ENCODE data around the gene TARDBP. TPM values are rescaled to one million over a fixed set of nuclear protein-coding genes. Genes with fewer than 3 reads are reported as not detected.
"Not testable (repeated sequence)": the region's sequence is repeated elsewhere in the genome, so short reads cannot be mapped to it uniquely, and the experiment has no call there.

The TARDBP gene
- total RNA-seq, 1 experiment from 2014 or later = 207 TPM

GRCh38 chr1:11039351-11040104, 27.1 kb downstream of the TARDBP start:
- no peaks in the 10 kb centered on the region for H3K9me3 Mint-ChIP-seq
- no peak for TF ChIP-seq CTCF (conservative IDR thresholded peaks at IDR 0.05)
- Histone ChIP-seq H3K56ac (ENCODE audit: insufficient read length, low read depth, low read length) (no peak overlapping the region), H4K8ac (replicated peaks; ENCODE audit: insufficient read length, low read depth, low read length) (no peak overlapping the region), H3K23me2 (ENCODE audit: insufficient read length, low read depth, low read length, poor library complexity, severe bottlenecking) (no peaks in the 10 kb centered on the region), H2BK20ac (ENCODE audit: low read depth, low read length, poor library complexity, severe bottlenecking) (no peak overlapping the region), H2BK120ac (ENCODE audit: low read depth, low read length, poor library complexity, severe bottlenecking) (no peak overlapping the region), H2BK15ac (ENCODE audit: low read depth, low read length) (no peak overlapping the region), H3K27ac (ENCODE audit: insufficient read length, low read depth, low read length) (no peak overlapping the region), H3K79me2 (ENCODE audit: insufficient read depth, low read length) (no peaks in the 10 kb centered on the region; the same call in 1 of the 2 replicates), H3T11ph (ENCODE audit: low read length) (no peak overlapping the region), H4K20me1 (ENCODE audit: control insufficient read depth, insufficient read depth, insufficient read length) (peaks cover 4% of the 10 kb centered on the region), H3K4ac (ENCODE audit: low read depth, low read length) (no peak overlapping the region), H3K4me1 (ENCODE audit: insufficient read depth, low read length) (no peaks in the 10 kb centered on the region), H4K91ac (ENCODE audit: insufficient read length, low read depth, low read length) (no peak overlapping the region), H3K9ac (ENCODE audit: extremely low read depth, insufficient read length, low read length) (no peak overlapping the region), H2AK5ac (ENCODE audit: insufficient read length, low read length) (no peak overlapping the region), H2BK12ac (ENCODE audit: insufficient read length, low read depth, low read length) (no peak overlapping the region), H3K23ac (ENCODE audit: insufficient read length, low read depth, low read length) (no peak overlapping the region), H3K9me3 (ENCODE audit: control insufficient read depth, low read depth, low read length) (no peaks in the 10 kb centered on the region), H3K18ac (ENCODE audit: insufficient read length, low read depth, low read length) (no peak overlapping the region), H3K27me3 (ENCODE audit: insufficient read depth, low read length) (no peaks in the 10 kb centered on the region), H3K4me2 (ENCODE audit: insufficient read depth, insufficient read length, low read length) (no peak overlapping the region), H2BK5ac (ENCODE audit: insufficient read length, low read length) (no peak overlapping the region), H3K79me1 (ENCODE audit: insufficient read depth, low read depth, low read length, poor library complexity, severe bottlenecking) (no peaks in the 10 kb centered on the region), H3K14ac (ENCODE audit: insufficient read depth, low read length) (no peak overlapping the region), H2AFZ (ENCODE audit: low read length) (no peak overlapping the region), H4K5ac (ENCODE audit: insufficient read length, low read depth, low read length) (no peak overlapping the region)
- H3K36me3 Mint-ChIP-seq (ENCODE audit: insufficient read depth in 1 of 3, low read depth in 3 of 3) = no peaks in the 10 kb centered on the region
- H3K27me3 Mint-ChIP-seq (ENCODE audit: low read depth) = peaks cover 7% of the 10 kb centered on the region; the same call in 1 of the 2 replicates
- 100% methylated on average over 1 of the region's 2 CpGs for WGBS (ENCODE audit: extremely low coverage, insufficient read length, low lambda C conversion rate)
- H3K27ac Mint-ChIP-seq = no peak overlapping the region
- DNase-seq = no peak
- H3K4me3 Mint-ChIP-seq = no peak overlapping the region
- H3K4me1 Mint-ChIP-seq = no peaks in the 10 kb centered on the region; a peak in 1 of 4 replicates

GRCh38 chr1:11040105-11040429, 27.6 kb downstream of the TARDBP start:
- H2BK5ac ChIP-seq (ENCODE audit: insufficient read length, low read length); H3K4me2 ChIP-seq (ENCODE audit: insufficient read depth, insufficient read length, low read length); H3K27me3 ChIP-seq (ENCODE audit: insufficient read depth, low read length); H3K23me2 ChIP-seq (ENCODE audit: insufficient read length, low read depth, low read length, poor library complexity, severe bottlenecking); H3K14ac ChIP-seq (ENCODE audit: insufficient read depth, low read length); DNase-seq; H2BK12ac ChIP-seq (ENCODE audit: insufficient read length, low read depth, low read length); H2AK5ac ChIP-seq (ENCODE audit: insufficient read length, low read length); H3K4ac ChIP-seq (ENCODE audit: low read depth, low read length); H2BK20ac ChIP-seq (ENCODE audit: low read depth, low read length, poor library complexity, severe bottlenecking); H4K8ac ChIP-seq (replicated peaks; ENCODE audit: insufficient read length, low read depth, low read length); H4K20me1 ChIP-seq (ENCODE audit: control insufficient read depth, insufficient read depth, insufficient read length); H3K27ac Mint-ChIP-seq; H3K27me3 Mint-ChIP-seq (ENCODE audit: low read depth); H3K23ac ChIP-seq (ENCODE audit: insufficient read length, low read depth, low read length); H4K5ac ChIP-seq (ENCODE audit: insufficient read length, low read depth, low read length); H3K27ac ChIP-seq (ENCODE audit: insufficient read length, low read depth, low read length); H2AFZ ChIP-seq (ENCODE audit: low read length); H3K18ac ChIP-seq (ENCODE audit: insufficient read length, low read depth, low read length); H3K56ac ChIP-seq (ENCODE audit: insufficient read length, low read depth, low read length); H3K79me1 ChIP-seq (ENCODE audit: insufficient read depth, low read depth, low read length, poor library complexity, severe bottlenecking); H3K4me3 Mint-ChIP-seq; H3K9me3 ChIP-seq (ENCODE audit: control insufficient read depth, low read depth, low read length); H2BK15ac ChIP-seq (ENCODE audit: low read depth, low read length); H3K79me2 ChIP-seq (ENCODE audit: insufficient read depth, low read length); H3T11ph ChIP-seq (ENCODE audit: low read length); H3K36me3 Mint-ChIP-seq (ENCODE audit: insufficient read depth in 1 of 3, low read depth in 3 of 3); H3K4me1 ChIP-seq (ENCODE audit: insufficient read depth, low read length); H3K4me1 Mint-ChIP-seq; H2BK120ac ChIP-seq (ENCODE audit: low read depth, low read length, poor library complexity, severe bottlenecking); H3K9me3 Mint-ChIP-seq; H4K91ac ChIP-seq (ENCODE audit: insufficient read length, low read depth, low read length); H3K9ac ChIP-seq (ENCODE audit: extremely low read depth, insufficient read length, low read length): not testable (repeated sequence)
- no CpG with 5 or more reads among the region's 7 CpGs for WGBS (ENCODE audit: extremely low coverage, insufficient read length, low lambda C conversion rate)

Data from H9 (cell line).